NB4 (cell line): ENCODE measurements around the gene DUOX1.

Experiments used
- CTCF ChIP-seq: IDR thresholded peaks from one replicate; pipeline ENCODE4 v1.5.1; 2012; ENCODE audit warnings: low read depth, low read length
- POLR2A ChIP-seq: IDR thresholded peaks from 2 replicates; pipeline ENCODE4 v1.6.1; 2011; ENCODE audit warnings: mild to moderate bottlenecking; ENCODE audit not compliant: insufficient read length; ENCODE audit errors: extremely low read depth

GRCh38 chr15:45201869-45202268, 72.1 kb downstream of the DUOX1 start:
- TF ChIP-seq CTCF (no peak), POLR2A (no peak)
